Activated T-cell treated with anti-CD3 and anti-CD28 coated beads, Interleukin-2, amount 50 U/mL, for 1 hour (primary cell): Measurements from ENCODE around the gene AP2M1.

Experiments
- DNase-seq: peaks from one replicate; pipeline ENCODE4 v3.0.0-alpha.2; 2020

Gene AP2M1

GRCh38 chr3:184230081-184230602 lies 55.5 kb downstream of the AP2M1 start:
- DNase-seq, result peak; percentile 28

- no peak for DNase-seq
These were observed 56.2 kb downstream of the AP2M1 start for GRCh38 chr3:184230603-184231528.

GRCh38 chr3:184231671-184232070 lies 57.0 kb downstream of the AP2M1 start:
- DNase-seq, result no peak

GRCh38 chr3:184233127-184233843 lies 58.6 kb downstream of the AP2M1 start:
- no peak for DNase-seq
